Brain microvascular endothelial cell (primary cell): ENCODE data around the gene DNAH17.

Experiments used
- DNase-seq: peaks from one replicate; pipeline ENCODE4 v3.0.0-alpha.2; 2020
- H3K27ac ChIP-seq: fragments of 250-450 bp; sonication (Bioruptor Pico); 2 replicates; pipeline ENCODE4 v1.5.1; 2020; ENCODE audit warnings: mild to moderate bottlenecking, moderate library complexity
- H3K27me3 ChIP-seq: fragments of 250-450 bp; sonication (Bioruptor Pico); replicated peaks from 2 replicates; pipeline ENCODE4 v1.5.1; 2020; ENCODE audit warnings: mild to moderate bottlenecking
- H3K36me3 ChIP-seq: fragments of 250-450 bp; sonication (Bioruptor Pico); replicated peaks from 2 replicates; pipeline ENCODE4 v1.5.1; 2020; ENCODE audit warnings: mild to moderate bottlenecking
- H3K4me3 ChIP-seq: 2 replicates; pipeline ENCODE4 v1.5.1; 2011; ENCODE audit warnings: low read depth, mild to moderate bottlenecking, control low read depth, low read length, moderate library complexity
- CTCF ChIP-seq: IDR thresholded peaks from 2 replicates; pipeline ENCODE4 v1.5.1; 2011; ENCODE audit warnings: low read depth, mild to moderate bottlenecking, moderate library complexity, low read length, control low read depth, inconsistent platforms; ENCODE audit errors: missing control alignments
- in situ Hi-C: cut with HindIII; loops from 2 replicates; pipeline ENCODE4 v1.10.0; 2017; ENCODE audit warnings: low sequenced_read_pairs, low pct_ligation_motif_present

The DNAH17 gene

DNA sequence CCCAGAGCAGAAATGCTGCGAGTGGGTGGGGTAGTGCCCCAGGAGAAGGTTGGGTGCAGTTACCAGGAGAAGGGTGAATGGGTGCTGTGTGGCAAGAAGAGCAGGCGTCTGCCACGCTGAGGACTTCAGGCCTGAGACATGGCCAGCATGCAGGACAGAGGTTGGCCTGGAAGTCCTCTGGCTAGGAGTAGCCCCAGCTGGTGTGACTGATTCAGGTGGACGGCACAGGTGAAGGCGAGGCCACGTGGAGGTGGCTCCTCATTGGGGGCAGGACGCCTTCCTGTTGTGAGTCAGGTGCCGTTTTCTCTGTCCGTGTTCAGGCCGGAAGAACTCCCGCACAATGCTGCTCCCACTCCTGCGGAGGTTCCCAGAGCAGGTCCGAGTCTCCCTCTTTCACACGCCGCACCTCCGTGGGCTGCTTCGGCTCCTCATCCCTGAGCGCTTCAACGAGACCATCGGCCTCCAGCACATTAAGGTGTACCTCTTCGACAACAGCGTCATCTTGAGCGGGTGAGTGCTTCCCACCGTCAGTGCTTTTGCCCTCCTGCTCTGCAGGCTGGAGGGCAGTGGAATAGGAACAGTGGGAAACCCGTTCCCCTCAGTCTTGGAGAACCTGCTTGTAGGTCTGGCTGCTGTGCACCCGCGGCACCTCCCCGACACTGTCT, 178.0 kb downstream of the DNAH17 start:
- in situ Hi-C loops: no loop called here
- TF ChIP-seq CTCF: no peak
- Histone ChIP-seq H3K4me3 (no peak overlapping the region), H3K36me3 (peaks cover 55% of the 10 kb centered on the region), H3K27ac (no peak overlapping the region), H3K27me3 (no peaks in the 10 kb centered on the region)
- no peak for DNase-seq

- Histone ChIP-seq H3K27me3 (no peaks in the 10 kb centered on the region), H3K27ac (no peak overlapping the region), H3K36me3 (peaks cover 49% of the 10 kb centered on the region), H3K4me3 (no peak overlapping the region)
- DNase-seq: no peak
- no peak for TF ChIP-seq CTCF
- in situ Hi-C loops: no loop called here
Observed at GRCh38 chr17:78398390-78398789, 178.8 kb downstream of the DNAH17 start.

DNA sequence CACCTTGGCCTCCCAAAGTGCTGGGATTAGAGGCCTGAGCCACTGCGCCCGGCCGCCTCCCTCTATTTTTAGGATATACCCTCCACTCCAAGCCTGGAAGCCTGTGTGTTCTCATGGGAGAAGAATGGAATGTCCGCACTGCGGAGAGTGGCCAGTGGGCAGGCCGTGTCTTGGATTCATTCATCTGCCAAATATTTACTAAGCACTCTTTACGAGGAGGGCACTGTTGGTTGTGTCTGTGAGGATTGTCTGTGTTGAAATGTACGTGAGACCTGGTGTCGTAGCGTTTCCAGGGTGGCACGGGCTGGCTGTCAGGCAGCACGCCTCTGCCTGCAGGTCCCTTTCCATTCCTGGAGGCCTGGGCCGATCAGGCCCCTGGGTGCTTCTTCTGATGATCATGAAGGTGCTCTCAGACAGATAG, 179.5 kb downstream of the DNAH17 start:
- Histone ChIP-seq H3K4me3 (no peak overlapping the region), H3K27ac (peak overlapping the region; percentile 44), H3K36me3 (peaks cover 43% of the 10 kb centered on the region), H3K27me3 (no peaks in the 10 kb centered on the region)
- peak; percentile 60 for DNase-seq
- no peak for TF ChIP-seq CTCF
- in situ Hi-C loops: no loop called here

- peak; percentile 57 for DNase-seq
- Histone ChIP-seq H3K27me3 (no peaks in the 10 kb centered on the region), H3K4me3 (no peak overlapping the region), H3K27ac (peak overlapping the region; percentile 44), H3K36me3 (peaks cover 38% of the 10 kb centered on the region)
- in situ Hi-C loops: no loop called here
- no peak for TF ChIP-seq CTCF
Observed at GRCh38 chr17:78396441-78397337, 180.5 kb downstream of the DNAH17 start.

- Histone ChIP-seq H3K36me3 (peaks cover 26% of the 10 kb centered on the region), H3K27me3 (no peaks in the 10 kb centered on the region), H3K27ac (no peak overlapping the region), H3K4me3 (no peak overlapping the region)
- in situ Hi-C loops: no loop called here
- DNase-seq: no peak
- no peak for TF ChIP-seq CTCF
Observed at GRCh38 chr17:78395155-78395554, 182.0 kb downstream of the DNAH17 start.
